GM23338 (cell line): Measurements from ENCODE around the gene LTBP2. TPM values are rescaled to one million over a fixed set of nuclear protein-coding genes. Genes with fewer than 3 reads are reported as not detected.

ENCODE experiments used
- ATAC-seq: fragments of 200-7000 bp; cut with Tn5 transposase; 3 replicates; pipeline ENCODE4 v1.9.1; 2020
- DNase-seq: peaks from one replicate; pipeline ENCODE4 v3.0.0-alpha.2; 2015; ENCODE audit warnings: low spot score
- H2AFZ ChIP-seq: fragments of 200-600 bp; sonication (generic); 2 replicates; pipeline ENCODE4 v1.8.0; 2016; ENCODE audit warnings: antibody characterized with exemption, mild to moderate bottlenecking, moderate library complexity
- H3F3A ChIP-seq: fragments of 200-600 bp; sonication (generic); replicated peaks from 2 replicates; pipeline ENCODE4 v1.8.0; 2017; ENCODE audit warnings: antibody characterized with exemption, mixed run types, low read depth
- H3K27ac ChIP-seq: fragments of 200-600 bp; sonication (generic); 2 replicates; pipeline ENCODE4 v1.6.1; 2016; ENCODE audit warnings: low read depth
- H3K27me3 ChIP-seq: fragments of 200-600 bp; sonication (generic); 2 replicates; pipeline ENCODE4 v1.8.0; 2016; ENCODE audit warnings: mild to moderate bottlenecking, mixed run types, moderate library complexity; ENCODE audit not compliant: insufficient read depth
- H3K36me3 ChIP-seq: fragments of 200-600 bp; sonication (generic); 2 replicates; pipeline ENCODE4 v1.8.0; 2016; ENCODE audit warnings: mild to moderate bottlenecking; ENCODE audit not compliant: insufficient read depth
- H3K4me1 ChIP-seq: fragments of 200-600 bp; sonication (generic); 2 replicates; pipeline ENCODE4 v1.8.0; 2016; ENCODE audit warnings: mild to moderate bottlenecking, moderate library complexity; ENCODE audit not compliant: insufficient read depth
- H3K4me2 ChIP-seq: fragments of 200-600 bp; sonication (generic); 2 replicates; pipeline ENCODE4 v1.7.1; 2017; ENCODE audit warnings: mixed run types
- H3K4me3 ChIP-seq: fragments of 200-600 bp; sonication (generic); 2 replicates; pipeline ENCODE4 v1.6.1; 2016; ENCODE audit warnings: mixed run types
- H3K79me2 ChIP-seq: fragments of 200-600 bp; sonication (generic); replicated peaks from 2 replicates; pipeline ENCODE4 v1.8.0; 2017; ENCODE audit warnings: mild to moderate bottlenecking; ENCODE audit not compliant: insufficient read depth
- H3K9me2 ChIP-seq: fragments of 200-600 bp; sonication (generic); 2 replicates; pipeline ENCODE4 v1.8.0; 2017; ENCODE audit not compliant: insufficient read depth
- H4K20me1 ChIP-seq: fragments of 200-600 bp; sonication (generic); replicated peaks from 2 replicates; pipeline ENCODE4 v1.8.0; 2017; ENCODE audit warnings: mild to moderate bottlenecking; ENCODE audit not compliant: insufficient read depth
- H3K27ac Mint-ChIP-seq: 2 replicates; pipeline ENCODE4 v1.8.0; 2020; ENCODE audit warnings: inconsistent platforms, mild to moderate bottlenecking, moderate library complexity, mixed read lengths
- H3K27me3 Mint-ChIP-seq: 3 replicates; pipeline ENCODE4 v1.8.0; 2022; ENCODE audit warnings: low read depth, mild to moderate bottlenecking, moderate library complexity, mixed read lengths, inconsistent platforms; ENCODE audit not compliant: insufficient read depth, poor library complexity
- H3K36me3 Mint-ChIP-seq: 3 replicates; pipeline ENCODE4 v1.8.0; 2021; ENCODE audit warnings: low read depth, mild to moderate bottlenecking, inconsistent platforms, moderate library complexity, mixed read lengths
- H3K4me1 Mint-ChIP-seq: 3 replicates; pipeline ENCODE4 v1.8.0; 2020; ENCODE audit warnings: mild to moderate bottlenecking, inconsistent platforms, mixed read lengths
- H3K4me3 Mint-ChIP-seq: 3 replicates; pipeline ENCODE4 v1.8.0; 2021; ENCODE audit warnings: moderate library complexity, mild to moderate bottlenecking, inconsistent platforms, mixed read lengths
- H3K9me3 Mint-ChIP-seq: 3 replicates; pipeline ENCODE4 v1.8.0; 2020; ENCODE audit warnings: moderate library complexity, mild to moderate bottlenecking, inconsistent platforms, mixed read lengths
- CREB1 ChIP-seq: fragments of 250-450 bp; sonication (Bioruptor Pico); IDR thresholded peaks from 2 replicates; pipeline ENCODE4 v1.5.0; 2020; ENCODE audit warnings: low read depth, mild to moderate bottlenecking, moderate library complexity
- EZH2 ChIP-seq: fragments of 200-600 bp; sonication (generic); IDR thresholded peaks from one replicate; pipeline ENCODE4 v1.8.0; 2017; ENCODE audit warnings: antibody characterized with exemption, mild to moderate bottlenecking, low read depth; ENCODE audit not compliant: unreplicated experiment
- EZH2phosphoT487 ChIP-seq: fragments of 200-600 bp; sonication (generic); IDR thresholded peaks from one replicate; pipeline ENCODE4 v1.8.1; 2018; ENCODE audit warnings: antibody characterized with exemption; ENCODE audit not compliant: unreplicated experiment
- JUNB ChIP-seq: IDR thresholded peaks from one replicate; pipeline ENCODE4 v1.6.1; 2016; ENCODE audit warnings: antibody characterized with exemption; ENCODE audit not compliant: unreplicated experiment
- POLR2AphosphoS5 ChIP-seq: IDR thresholded peaks from 2 replicates; pipeline ENCODE4 v1.6.1; 2016; ENCODE audit warnings: antibody characterized with exemption, low read depth
- STAT1 ChIP-seq: IDR thresholded peaks from one replicate; pipeline ENCODE4 v1.6.1; 2016; ENCODE audit warnings: antibody characterized with exemption; ENCODE audit not compliant: unreplicated experiment
- ZNF114 ChIP-seq: fragments of 250-450 bp; sonication (Bioruptor Pico); IDR thresholded peaks from 2 replicates; pipeline ENCODE4 v1.5.0; 2020; ENCODE audit warnings: mild to moderate bottlenecking, moderate library complexity
- ZNF331 ChIP-seq: fragments of 250-450 bp; sonication (Bioruptor Pico); IDR thresholded peaks from 2 replicates; pipeline ENCODE4 v1.5.0; 2020; ENCODE audit warnings: low read depth, mild to moderate bottlenecking, moderate library complexity
- polyA plus RNA-seq: library from polyadenylated mRNA; unstranded; fragments of >200 nt; fragmentation: Nextera tagmentation; extraction: Ambion mirVana; gene quantifications from 2 replicates; pipeline ENCODE4 v1.2.1, GENCODE V29; 2016
- total RNA-seq: library from RNA; depleted of rRNA; stranded (reverse); fragments of >200 nt; shearing (Covaris generic); gene quantifications from 2 replicates; pipeline ENCODE4 v1.2.3, GENCODE V29; 2014
- TF ChIP-seq, protein P1 (sequence below): fragments of 250-450 bp; sonication (Bioruptor Pico); IDR thresholded peaks from 2 replicates; pipeline ENCODE4 v1.5.0; 2020; ENCODE audit warnings: mild to moderate bottlenecking, moderate library complexity
- TF ChIP-seq, protein P2 (sequence below): IDR thresholded peaks from one replicate; pipeline ENCODE4 v1.6.1; 2018; ENCODE audit warnings: antibody characterized with exemption; ENCODE audit not compliant: unreplicated experiment
- TF ChIP-seq, protein P3 (sequence below): IDR thresholded peaks from 2 replicates; pipeline ENCODE4 v1.6.1; 2016; ENCODE audit warnings: antibody characterized with exemption
- TF ChIP-seq, protein P4 (sequence below), 2 experiments: fragments of 200-600 bp in 1 of 2; sonication (generic) in 1 of 2; conservative IDR thresholded peaks; 2 replicates each; pipeline versions ENCODE4 v1.5.1 to v1.6.1; 2016 to 2017; ENCODE audit warnings: antibody characterized with exemption in 2 of 2, low read depth in 2 of 2, mild to moderate bottlenecking in 2 of 2, moderate library complexity in 1 of 2

The LTBP2 gene
- total and polyA plus RNA-seq, 2 experiments from 2014 or later: 0.27 to 0.49 TPM

DNA sequence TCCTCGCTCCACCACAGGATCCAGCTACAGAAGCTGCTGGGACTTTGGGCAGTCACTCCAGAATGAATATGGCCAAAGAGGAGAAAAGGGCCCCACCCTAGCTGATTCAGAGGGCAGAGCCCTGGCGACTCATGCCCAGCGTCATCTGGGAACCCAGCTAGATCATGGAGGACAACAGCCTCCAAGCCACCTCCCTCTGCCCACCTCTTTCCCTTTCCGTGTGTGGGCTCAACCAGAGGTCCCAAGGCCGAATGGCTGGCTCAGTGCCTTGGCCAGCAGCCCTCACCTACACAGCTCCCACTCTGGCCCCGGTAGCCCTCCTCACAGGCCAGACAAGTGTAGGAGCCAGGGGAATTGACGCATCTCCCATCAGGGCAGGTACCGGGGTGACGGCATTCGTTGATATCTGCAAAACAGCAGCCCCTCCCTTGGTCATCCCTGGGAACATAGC lies 101.1 kb downstream of the LTBP2 start:
- Mint-ChIP-seq H3K4me1 (peaks cover 38% of the 10 kb centered on the region), H3K4me3 (no peak overlapping the region), H3K27me3 (peaks cover 35% of the 10 kb centered on the region), H3K27ac (no peak overlapping the region), H3K9me3 (no peaks in the 10 kb centered on the region; the same call in 2 of the 3 replicates), H3K36me3 (no peaks in the 10 kb centered on the region)
- Histone ChIP-seq H4K20me1 (no peaks in the 10 kb centered on the region), H3K36me3 (no peaks in the 10 kb centered on the region), H3K4me3 (no peak overlapping the region), H3K4me2 (no peak overlapping the region), H2AFZ (no peak overlapping the region), H3K79me2 (no peaks in the 10 kb centered on the region), H3K27ac (no peak overlapping the region), H3F3A (no peaks in the 10 kb centered on the region), H3K27me3 (no peaks in the 10 kb centered on the region), H3K9me2 (no peaks in the 10 kb centered on the region; the same call in 1 of the 2 replicates), H3K4me1 (no peaks in the 10 kb centered on the region)
- TF ChIP-seq ZNF114 (CRISPR knock-in tag) (no peak), POLR2AphosphoS5 (no peak), JUNB (no peak), EZH2phosphoT487 (no peak), ZNF331 (CRISPR knock-in tag) (no peak), CREB1 (CRISPR knock-in tag) (no peak), STAT1 (no peak), EZH2 (no peak)
- TF ChIP-seq, protein P1, sequence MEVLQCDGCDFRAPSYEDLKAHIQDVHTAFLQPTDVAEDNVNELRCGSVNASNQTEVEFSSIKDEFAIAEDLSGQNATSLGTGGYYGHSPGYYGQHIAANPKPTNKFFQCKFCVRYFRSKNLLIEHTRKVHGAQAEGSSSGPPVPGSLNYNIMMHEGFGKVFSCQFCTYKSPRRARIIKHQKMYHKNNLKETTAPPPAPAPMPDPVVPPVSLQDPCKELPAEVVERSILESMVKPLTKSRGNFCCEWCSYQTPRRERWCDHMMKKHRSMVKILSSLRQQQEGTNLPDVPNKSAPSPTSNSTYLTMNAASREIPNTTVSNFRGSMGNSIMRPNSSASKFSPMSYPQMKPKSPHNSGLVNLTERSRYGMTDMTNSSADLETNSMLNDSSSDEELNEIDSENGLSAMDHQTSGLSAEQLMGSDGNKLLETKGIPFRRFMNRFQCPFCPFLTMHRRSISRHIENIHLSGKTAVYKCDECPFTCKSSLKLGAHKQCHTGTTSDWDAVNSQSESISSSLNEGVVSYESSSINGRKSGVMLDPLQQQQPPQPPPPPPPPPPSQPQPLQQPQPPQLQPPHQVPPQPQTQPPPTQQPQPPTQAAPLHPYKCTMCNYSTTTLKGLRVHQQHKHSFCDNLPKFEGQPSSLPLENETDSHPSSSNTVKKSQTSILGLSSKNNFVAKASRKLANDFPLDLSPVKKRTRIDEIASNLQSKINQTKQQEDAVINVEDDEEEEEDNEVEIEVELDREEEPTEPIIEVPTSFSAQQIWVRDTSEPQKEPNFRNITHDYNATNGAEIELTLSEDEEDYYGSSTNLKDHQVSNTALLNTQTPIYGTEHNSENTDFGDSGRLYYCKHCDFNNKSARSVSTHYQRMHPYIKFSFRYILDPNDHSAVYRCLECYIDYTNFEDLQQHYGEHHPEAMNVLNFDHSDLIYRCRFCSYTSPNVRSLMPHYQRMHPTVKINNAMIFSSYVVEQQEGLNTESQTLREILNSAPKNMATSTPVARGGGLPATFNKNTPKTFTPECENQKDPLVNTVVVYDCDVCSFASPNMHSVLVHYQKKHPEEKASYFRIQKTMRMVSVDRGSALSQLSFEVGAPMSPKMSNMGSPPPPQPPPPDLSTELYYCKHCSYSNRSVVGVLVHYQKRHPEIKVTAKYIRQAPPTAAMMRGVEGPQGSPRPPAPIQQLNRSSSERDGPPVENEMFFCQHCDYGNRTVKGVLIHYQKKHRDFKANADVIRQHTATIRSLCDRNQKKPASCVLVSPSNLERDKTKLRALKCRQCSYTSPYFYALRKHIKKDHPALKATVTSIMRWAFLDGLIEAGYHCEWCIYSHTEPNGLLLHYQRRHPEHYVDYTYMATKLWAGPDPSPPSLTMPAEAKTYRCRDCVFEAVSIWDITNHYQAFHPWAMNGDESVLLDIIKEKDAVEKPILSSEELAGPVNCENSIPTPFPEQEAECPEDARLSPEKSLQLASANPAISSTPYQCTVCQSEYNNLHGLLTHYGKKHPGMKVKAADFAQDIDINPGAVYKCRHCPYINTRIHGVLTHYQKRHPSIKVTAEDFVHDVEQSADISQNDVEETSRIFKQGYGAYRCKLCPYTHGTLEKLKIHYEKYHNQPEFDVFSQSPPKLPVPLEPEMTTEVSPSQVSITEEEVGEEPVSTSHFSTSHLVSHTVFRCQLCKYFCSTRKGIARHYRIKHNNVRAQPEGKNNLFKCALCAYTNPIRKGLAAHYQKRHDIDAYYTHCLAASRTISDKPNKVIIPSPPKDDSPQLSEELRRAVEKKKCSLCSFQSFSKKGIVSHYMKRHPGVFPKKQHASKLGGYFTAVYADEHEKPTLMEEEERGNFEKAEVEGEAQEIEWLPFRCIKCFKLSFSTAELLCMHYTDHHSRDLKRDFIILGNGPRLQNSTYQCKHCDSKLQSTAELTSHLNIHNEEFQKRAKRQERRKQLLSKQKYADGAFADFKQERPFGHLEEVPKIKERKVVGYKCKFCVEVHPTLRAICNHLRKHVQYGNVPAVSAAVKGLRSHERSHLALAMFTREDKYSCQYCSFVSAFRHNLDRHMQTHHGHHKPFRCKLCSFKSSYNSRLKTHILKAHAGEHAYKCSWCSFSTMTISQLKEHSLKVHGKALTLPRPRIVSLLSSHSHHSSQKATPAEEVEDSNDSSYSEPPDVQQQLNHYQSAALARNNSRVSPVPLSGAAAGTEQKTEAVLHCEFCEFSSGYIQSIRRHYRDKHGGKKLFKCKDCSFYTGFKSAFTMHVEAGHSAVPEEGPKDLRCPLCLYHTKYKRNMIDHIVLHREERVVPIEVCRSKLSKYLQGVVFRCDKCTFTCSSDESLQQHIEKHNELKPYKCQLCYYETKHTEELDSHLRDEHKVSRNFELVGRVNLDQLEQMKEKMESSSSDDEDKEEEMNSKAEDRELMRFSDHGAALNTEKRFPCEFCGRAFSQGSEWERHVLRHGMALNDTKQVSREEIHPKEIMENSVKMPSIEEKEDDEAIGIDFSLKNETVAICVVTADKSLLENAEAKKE (CRISPR knock-in tag): no peak
- TF ChIP-seq, protein P2, sequence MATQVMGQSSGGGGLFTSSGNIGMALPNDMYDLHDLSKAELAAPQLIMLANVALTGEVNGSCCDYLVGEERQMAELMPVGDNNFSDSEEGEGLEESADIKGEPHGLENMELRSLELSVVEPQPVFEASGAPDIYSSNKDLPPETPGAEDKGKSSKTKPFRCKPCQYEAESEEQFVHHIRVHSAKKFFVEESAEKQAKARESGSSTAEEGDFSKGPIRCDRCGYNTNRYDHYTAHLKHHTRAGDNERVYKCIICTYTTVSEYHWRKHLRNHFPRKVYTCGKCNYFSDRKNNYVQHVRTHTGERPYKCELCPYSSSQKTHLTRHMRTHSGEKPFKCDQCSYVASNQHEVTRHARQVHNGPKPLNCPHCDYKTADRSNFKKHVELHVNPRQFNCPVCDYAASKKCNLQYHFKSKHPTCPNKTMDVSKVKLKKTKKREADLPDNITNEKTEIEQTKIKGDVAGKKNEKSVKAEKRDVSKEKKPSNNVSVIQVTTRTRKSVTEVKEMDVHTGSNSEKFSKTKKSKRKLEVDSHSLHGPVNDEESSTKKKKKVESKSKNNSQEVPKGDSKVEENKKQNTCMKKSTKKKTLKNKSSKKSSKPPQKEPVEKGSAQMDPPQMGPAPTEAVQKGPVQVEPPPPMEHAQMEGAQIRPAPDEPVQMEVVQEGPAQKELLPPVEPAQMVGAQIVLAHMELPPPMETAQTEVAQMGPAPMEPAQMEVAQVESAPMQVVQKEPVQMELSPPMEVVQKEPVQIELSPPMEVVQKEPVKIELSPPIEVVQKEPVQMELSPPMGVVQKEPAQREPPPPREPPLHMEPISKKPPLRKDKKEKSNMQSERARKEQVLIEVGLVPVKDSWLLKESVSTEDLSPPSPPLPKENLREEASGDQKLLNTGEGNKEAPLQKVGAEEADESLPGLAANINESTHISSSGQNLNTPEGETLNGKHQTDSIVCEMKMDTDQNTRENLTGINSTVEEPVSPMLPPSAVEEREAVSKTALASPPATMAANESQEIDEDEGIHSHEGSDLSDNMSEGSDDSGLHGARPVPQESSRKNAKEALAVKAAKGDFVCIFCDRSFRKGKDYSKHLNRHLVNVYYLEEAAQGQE: no peak
- TF ChIP-seq, protein P3, sequence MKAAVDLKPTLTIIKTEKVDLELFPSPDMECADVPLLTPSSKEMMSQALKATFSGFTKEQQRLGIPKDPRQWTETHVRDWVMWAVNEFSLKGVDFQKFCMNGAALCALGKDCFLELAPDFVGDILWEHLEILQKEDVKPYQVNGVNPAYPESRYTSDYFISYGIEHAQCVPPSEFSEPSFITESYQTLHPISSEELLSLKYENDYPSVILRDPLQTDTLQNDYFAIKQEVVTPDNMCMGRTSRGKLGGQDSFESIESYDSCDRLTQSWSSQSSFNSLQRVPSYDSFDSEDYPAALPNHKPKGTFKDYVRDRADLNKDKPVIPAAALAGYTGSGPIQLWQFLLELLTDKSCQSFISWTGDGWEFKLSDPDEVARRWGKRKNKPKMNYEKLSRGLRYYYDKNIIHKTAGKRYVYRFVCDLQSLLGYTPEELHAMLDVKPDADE: no peak
- TF ChIP-seq, protein P4, sequence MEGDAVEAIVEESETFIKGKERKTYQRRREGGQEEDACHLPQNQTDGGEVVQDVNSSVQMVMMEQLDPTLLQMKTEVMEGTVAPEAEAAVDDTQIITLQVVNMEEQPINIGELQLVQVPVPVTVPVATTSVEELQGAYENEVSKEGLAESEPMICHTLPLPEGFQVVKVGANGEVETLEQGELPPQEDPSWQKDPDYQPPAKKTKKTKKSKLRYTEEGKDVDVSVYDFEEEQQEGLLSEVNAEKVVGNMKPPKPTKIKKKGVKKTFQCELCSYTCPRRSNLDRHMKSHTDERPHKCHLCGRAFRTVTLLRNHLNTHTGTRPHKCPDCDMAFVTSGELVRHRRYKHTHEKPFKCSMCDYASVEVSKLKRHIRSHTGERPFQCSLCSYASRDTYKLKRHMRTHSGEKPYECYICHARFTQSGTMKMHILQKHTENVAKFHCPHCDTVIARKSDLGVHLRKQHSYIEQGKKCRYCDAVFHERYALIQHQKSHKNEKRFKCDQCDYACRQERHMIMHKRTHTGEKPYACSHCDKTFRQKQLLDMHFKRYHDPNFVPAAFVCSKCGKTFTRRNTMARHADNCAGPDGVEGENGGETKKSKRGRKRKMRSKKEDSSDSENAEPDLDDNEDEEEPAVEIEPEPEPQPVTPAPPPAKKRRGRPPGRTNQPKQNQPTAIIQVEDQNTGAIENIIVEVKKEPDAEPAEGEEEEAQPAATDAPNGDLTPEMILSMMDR (conservative IDR thresholded peaks at IDR 0.05; ENCODE audit: low read depth in 2 of 2): no peak
- no peak for DNase-seq
- no peak for ATAC-seq
